AML-193 (cell line): Measurements from ENCODE around the gene PFDN2.
"Not testable (repeated sequence)": the region's sequence is repeated elsewhere in the genome, so short reads cannot be mapped to it uniquely, and the experiment has no call there.

Experiments used
- DNase-seq, 2 experiments: peaks; one replicate each; lab custom pipeline; 2025; lab: John Stamatoyannopoulos, UW

PFDN2 gene

GRCh38 chr1:161080441-161081405 is 37.1 kb downstream of the PFDN2 start:
- DNase-seq = no peak

GRCh38 chr1:161079436-161080110 is 38.3 kb downstream of the PFDN2 start:
- no peak for DNase-seq

GRCh38 chr1:161077426-161077825 is 40.4 kb downstream of the PFDN2 start:
- no peak for DNase-seq

GRCh38 chr1:161076410-161076809 is 41.4 kb downstream of the PFDN2 start:
- DNase-seq = no peak

GRCh38 chr1:161074676-161075368 is 43.0 kb downstream of the PFDN2 start:
- no peak for DNase-seq

- DNase-seq = no peak
Observed at GRCh38 chr1:161073474-161074121, 44.2 kb downstream of the PFDN2 start.

GRCh38 chr1:161072751-161073449 is 44.9 kb downstream of the PFDN2 start:
- DNase-seq = no peak

GRCh38 chr1:161071886-161072371 is 45.9 kb downstream of the PFDN2 start:
- peak; percentile 67 to 74 for DNase-seq

- no peak for DNase-seq
Observed at GRCh38 chr1:161070761-161071160, 47.1 kb downstream of the PFDN2 start.

GRCh38 chr1:161069731-161070270 is 48.0 kb downstream of the PFDN2 start, which contains the start of gene ARHGAP30:
ARHGAP30 (minus strand) TSS chr1:161069891; CDS start chr1:161069624, 267 bp downstream.
- peak; percentile 97 to 99 for DNase-seq

GRCh38 chr1:161069241-161069640 is 48.6 kb downstream of the PFDN2 start:
- DNase-seq = no peak

- DNase-seq = peak; percentile 92
Observed at GRCh38 chr1:161068306-161069234, 49.3 kb downstream of the PFDN2 start.

GRCh38 chr1:161066694-161067093 is 51.1 kb downstream of the PFDN2 start:
- no peak for DNase-seq

GRCh38 chr1:161065681-161066080 is 52.2 kb downstream of the PFDN2 start:
- not testable (repeated sequence) for DNase-seq

GRCh38 chr1:161063936-161064335 is 53.9 kb downstream of the PFDN2 start:
- DNase-seq = not testable (repeated sequence)

GRCh38 chr1:161061419-161061818 is 56.4 kb downstream of the PFDN2 start:
- no peak for DNase-seq

GRCh38 chr1:161059293-161059692 is 58.5 kb downstream of the PFDN2 start:
- no peak for DNase-seq

GRCh38 chr1:161054805-161055204 is 63.0 kb downstream of the PFDN2 start:
- DNase-seq = no peak

- DNase-seq = no peak
Observed at GRCh38 chr1:161054232-161054631, 63.6 kb downstream of the PFDN2 start.

- DNase-seq = no peak
Observed at GRCh38 chr1:161052899-161053298, 64.9 kb downstream of the PFDN2 start.
